AG04449 (cell line): ENCODE results near the gene WT1.

ENCODE experiments used
- CTCF ChIA-PET: fragments of 350-600 bp; formaldehyde crosslinking; extraction: SDS; loops from one replicate; lab custom pipeline; 2021; ENCODE audit warnings: antibody characterized with exemption; lab: Yijun Ruan, JAX
- POLR2A ChIA-PET: fragments of 400-600, 350-600 bp; formaldehyde crosslinking; extraction: SDS; loops from one replicate; lab custom pipeline; 2020; ENCODE audit warnings: antibody characterized with exemption, inconsistent platforms; lab: Yijun Ruan, JAX
- DNase-seq: peaks from one replicate; pipeline ENCODE4 v3.0.0-alpha.2; 2010; ENCODE audit warnings: low read depth, low spot score
- H3K4me3 ChIP-seq: 2 replicates; pipeline ENCODE4 v1.5.1; 2011; ENCODE audit warnings: low read depth, mild to moderate bottlenecking, control low read depth, low read length
- CTCF ChIP-seq: IDR thresholded peaks from one replicate; pipeline ENCODE4 v1.5.1; 2011; ENCODE audit warnings: mild to moderate bottlenecking, moderate library complexity, low read length, control low read depth, inconsistent platforms; ENCODE audit not compliant: insufficient read depth; ENCODE audit errors: missing control alignments

The WT1 gene

DNA sequence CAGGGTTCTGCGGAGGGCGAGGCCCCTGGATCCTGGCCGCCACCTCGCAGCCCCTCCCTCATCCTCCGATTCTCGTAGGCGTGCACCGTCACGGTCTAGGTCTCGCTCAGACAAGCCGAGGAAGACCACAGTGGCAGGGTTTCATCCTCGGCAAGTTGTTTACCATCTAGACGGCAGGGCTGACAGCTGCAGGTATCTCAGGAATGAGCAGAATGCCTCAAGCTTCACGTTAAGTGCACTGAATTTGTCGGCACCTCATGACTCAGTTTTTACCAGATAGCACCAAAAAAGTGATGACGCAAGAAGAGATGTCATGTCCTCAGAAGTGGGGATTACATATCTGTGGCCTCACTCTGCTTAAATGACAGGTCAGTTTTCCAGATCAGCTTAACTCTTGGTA, 35.1 kb downstream of the WT1 start:
- no peak for DNase-seq
- no peak overlapping the region for H3K4me3 ChIP-seq
- no peak for TF ChIP-seq CTCF
- ChIA-PET CTCF (no interaction called here), POLR2A (no interaction called here)

DNA sequence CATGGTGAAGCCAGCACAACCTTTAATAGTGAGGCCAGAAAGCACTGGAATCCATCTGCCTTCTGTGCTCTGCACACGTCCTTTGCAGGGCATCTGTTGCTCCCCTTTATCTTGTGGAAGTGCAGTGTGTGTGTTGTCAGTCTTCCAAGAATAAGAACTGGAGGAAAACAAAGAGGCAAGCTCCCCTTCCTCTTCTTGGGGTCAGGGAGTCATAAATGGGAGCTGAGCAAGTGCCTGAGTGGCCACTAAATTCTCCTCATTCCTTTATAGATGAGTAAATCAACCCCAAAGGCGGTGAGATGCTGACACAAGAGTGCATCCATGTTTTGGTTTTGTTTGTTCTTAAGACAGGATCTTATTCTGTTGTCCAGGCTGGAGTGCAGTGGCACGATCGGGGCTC, 38.3 kb downstream of the WT1 start:
- DNase-seq = no peak
- H3K4me3 ChIP-seq = no peak overlapping the region
- TF ChIP-seq CTCF = no peak
- CTCF ChIA-PET = interaction anchor here (1.1 kb wide), 1 partner anchor 10 kb away, joined by 4 read pairs; no protein-coding TSS in a partner anchor
- POLR2A ChIA-PET = no interaction called here

DNA sequence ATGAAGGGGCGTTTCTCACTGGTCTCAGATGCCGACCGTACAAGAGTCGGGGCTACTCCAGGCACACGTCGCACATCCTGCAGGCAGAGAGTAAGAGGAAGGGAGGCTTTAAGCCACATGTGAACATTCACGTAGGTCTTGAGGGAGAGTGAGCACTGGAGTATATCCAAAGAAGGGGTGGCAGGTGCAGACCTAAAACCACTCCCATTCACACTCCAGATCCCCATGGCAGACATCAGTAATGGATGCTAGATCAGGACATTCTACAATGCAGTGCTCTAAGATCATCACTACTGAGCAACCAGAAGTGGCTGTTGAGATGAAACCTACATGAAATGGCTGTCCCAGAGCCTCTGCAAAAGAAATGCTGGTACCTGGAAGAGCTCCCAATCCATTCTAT, 39.0 kb downstream of the WT1 start:
- ChIA-PET POLR2A (no interaction called here), CTCF (interaction anchor here (1.1 kb wide), 1 partner anchor 10 kb away, joined by 4 read pairs; no protein-coding TSS in a partner anchor)
- DNase-seq = no peak
- H3K4me3 ChIP-seq = no peak overlapping the region
- TF ChIP-seq CTCF = no peak

GRCh38 chr11:32395127-32395526, 40.2 kb downstream of the WT1 start:
- DNase-seq = no peak
- ChIA-PET POLR2A (no interaction called here), CTCF (no interaction called here)
- H3K4me3 ChIP-seq = no peak overlapping the region
- TF ChIP-seq CTCF = no peak

- POLR2A ChIA-PET = no interaction called here
- no peak for TF ChIP-seq CTCF
- CTCF ChIA-PET = no interaction called here
- no peak for DNase-seq
- H3K4me3 ChIP-seq = no peak overlapping the region
Measured at GRCh38 chr11:32392840-32393239, 42.5 kb downstream of the WT1 start.

- DNase-seq = peak; percentile 23
- no peak overlapping the region for H3K4me3 ChIP-seq
- ChIA-PET POLR2A (no interaction called here), CTCF (no interaction called here)
- TF ChIP-seq CTCF = no peak
Measured at GRCh38 chr11:32391956-32392553, 43.3 kb downstream of the WT1 start.
